ENCODE measurements around the gene EMX1. TPM values are rescaled to one million over a fixed set of nuclear protein-coding genes. Genes with fewer than 3 reads are reported as not detected.

The EMX1 gene
- total RNA-seq, 2 experiments from 2014 or later = 0.25 TPM; not detected in 1

DNA sequence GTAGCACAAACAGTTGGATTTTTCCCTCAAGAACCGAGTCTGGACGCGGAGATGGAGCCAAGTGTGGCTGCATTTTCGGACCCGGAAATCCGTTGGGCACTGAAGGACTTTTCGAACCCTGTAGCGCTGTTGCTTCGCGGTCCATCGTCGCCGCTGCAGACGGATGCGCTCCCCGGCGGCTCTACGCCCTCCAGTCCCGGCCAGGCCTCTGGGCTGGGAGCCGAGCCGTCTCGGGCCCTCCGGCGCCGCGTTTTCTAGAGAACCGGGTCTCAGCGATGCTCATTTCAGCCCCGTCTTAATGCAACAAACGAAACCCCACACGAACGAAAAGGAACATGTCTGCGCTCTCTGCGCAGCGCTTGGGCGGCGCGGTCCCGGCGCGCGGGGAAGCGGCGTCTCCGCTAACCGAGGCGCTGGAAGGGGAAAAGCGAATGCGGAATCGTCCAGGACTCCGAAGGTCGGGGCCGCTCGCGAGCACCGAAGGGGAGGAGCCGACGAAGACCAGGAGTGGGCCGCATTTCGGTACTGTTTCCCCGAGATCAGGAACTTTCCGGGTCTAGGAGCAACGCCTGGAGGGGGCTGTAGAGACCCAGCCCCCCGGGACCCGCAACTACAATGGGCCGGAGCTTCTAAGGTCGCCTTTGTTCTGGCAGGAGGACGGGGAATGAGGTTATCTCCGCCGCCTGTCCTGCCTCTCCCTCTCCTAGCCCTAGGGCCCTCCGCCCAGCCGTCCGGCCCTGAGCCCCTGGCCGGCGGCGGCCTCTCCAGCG, 3.2 kb downstream of the EMX1 start:
- CTCF ChIA-PET = no interaction called here
- POLR2A ChIA-PET = no interaction called here

DNA sequence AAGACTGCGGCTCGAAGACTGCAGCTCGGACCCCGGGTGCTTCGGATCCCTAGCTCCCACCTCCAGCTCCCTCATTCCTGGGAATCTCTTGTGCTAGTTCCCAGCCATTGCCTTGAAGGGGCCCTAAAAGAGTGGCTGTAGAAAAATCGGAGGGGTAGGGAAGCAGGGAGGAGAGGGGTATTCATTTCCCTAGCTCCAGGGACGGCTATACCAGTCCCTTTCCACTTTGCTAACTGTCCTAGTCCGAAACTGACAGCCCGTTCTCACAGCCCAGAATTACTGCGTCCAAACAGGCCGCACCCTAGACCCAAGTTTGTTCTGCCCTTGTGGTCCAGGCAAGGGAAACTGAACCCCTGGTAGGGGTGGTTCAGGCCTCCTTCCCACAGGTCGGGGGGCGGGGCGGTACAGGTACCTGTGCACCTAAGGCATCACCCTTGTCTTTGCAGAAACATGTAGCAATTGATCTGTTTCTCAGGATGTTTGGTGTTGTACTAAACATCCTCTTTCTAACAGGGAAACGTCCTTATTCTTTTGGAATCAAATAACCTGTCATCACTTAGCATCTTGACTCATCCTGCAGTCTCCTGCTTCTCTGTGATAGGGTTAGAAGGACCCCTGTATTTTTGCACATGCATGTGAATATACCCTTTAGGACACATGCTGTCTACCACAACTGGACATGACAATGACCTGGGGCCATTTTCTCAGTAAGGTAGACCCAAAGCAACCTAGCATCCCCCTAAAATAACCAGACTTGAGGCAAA, 4.0 kb downstream of the EMX1 start:
- POLR2A ChIA-PET = no interaction called here
- CTCF ChIA-PET = no interaction called here

DNA sequence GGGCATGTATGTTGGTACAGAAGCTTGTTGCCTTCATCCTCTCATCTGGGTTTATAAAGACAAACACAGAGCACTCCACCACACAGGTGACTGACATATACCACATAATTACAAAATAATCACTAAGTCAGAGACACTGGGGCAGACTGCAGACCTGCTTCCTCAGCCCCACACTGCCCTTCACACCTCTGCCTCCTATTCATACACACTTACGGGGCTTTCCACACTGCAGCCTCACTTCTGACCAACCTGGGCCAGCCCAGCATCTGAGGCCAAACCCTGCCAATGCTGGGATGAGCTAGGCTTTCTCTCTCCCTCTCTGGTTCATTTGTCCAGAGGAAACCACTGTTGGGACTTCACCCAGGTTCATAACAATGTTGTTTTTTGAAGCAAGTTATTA, 4.5 kb downstream of the EMX1 start:
- POLR2A ChIA-PET = no interaction called here
- CTCF ChIA-PET = interaction anchor here (1.1 kb wide), 1 partner anchor 29 kb away, joined by 4 read pairs; no protein-coding TSS in a partner anchor

DNA sequence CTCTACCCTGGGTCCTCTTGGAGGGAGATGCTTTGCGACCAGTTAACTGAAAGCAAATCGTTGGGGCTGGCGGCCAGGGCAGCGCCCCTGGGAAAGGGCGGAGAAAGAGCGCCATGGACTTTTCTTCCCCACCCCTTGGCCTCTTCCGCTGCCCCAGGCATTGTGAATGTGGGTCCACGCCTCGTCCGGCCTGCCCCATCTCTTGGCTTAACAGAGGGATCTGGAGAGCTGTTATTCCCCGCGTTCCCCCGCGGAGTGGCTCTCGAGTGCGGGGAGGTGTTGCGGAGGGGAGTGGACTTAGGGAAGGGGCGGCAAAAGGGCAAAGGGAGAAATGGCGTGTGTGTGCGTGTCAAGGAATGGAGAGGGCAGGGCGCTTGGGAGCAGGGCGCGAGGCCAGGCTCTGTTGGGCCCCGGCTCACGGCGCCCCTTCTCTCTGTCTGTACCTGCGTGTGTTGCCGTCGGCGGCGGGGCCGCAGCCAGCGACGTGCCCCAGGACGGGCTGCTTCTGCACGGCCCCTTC, 6.6 kb downstream of the EMX1 start:
- POLR2A ChIA-PET = no interaction called here
- CTCF ChIA-PET = no interaction called here

DNA sequence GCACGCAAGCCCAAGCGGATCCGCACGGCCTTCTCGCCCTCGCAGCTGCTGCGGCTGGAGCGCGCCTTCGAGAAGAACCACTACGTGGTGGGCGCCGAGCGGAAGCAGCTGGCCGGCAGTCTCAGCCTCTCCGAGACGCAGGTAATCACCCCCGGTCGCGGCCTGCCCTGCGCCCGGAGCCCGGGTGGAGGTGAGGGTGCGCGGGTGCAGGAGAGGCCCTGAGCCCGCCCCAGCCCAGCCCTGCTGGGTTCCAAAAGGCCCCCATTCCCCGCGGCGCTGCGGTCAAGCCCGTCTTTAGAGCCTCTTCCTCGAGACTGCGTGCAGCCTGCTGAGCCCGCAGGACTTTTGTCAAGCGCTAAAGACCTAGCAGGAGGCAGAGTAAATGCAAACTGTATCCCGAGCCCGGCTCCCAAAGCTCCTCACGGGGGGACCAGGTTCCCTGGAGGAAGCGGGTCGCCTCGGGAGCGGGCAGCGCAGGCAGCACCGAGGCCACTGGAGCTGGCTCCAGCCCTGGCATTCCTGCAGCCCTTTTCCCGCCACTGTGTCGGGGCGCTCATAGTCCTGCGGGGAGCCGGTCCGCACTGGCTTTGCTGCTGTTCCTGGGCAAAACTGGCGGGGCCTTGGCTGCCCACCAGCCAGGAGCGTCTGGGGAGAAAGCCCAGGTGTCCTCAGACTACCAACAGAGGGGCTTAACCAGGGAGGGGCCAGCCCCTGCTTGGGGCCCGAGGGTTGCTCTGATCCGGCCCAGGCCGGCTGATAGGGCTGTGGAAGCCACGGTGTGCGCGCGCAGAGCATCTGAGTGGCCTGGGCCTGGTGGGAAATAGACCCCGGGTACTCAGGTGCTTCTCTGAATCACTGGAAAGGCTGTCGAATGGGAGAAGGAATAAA, 7.3 kb downstream of the EMX1 start:
- CTCF ChIA-PET = interaction anchor here (1.7 kb wide), 1 partner anchor 30 kb away, joined by 4 read pairs; no protein-coding TSS in a partner anchor
- POLR2A ChIA-PET = interaction anchor here (0.5 kb wide), 1 partner anchor 152 kb away, joined by 5 read pairs; no protein-coding TSS in a partner anchor

DNA sequence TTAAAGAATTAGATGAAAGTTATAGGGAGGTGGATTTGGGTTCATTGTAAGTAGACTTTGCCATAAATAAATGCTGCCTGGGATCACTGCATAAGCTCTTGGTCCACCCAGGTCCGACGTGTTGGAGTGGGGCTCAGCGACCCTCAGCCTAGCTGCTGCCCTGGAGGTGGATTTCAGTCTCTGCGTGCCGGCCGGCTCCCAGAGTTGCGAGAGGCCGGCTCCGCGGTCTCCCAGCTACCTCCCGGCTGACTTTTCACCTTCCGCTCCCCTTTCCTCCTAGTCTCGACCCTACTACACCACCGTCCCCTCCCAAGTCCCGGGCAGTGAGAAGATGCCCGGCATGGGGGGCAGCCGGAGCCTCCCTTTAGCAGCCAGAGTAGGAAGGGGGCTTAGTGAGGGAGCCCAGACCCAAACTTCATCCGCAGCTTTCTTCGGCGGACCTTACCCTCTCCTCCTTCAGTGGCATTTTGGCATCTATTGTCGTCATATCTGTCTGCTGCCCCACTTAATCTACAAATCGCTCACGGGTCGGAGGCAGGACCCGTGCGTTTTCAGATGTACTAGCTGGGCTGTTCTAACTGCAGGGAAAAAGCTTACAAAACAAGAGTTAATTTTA, 8.1 kb downstream of the EMX1 start:
- CTCF ChIA-PET = interaction anchor here (1.7 kb wide), 1 partner anchor 30 kb away, joined by 4 read pairs; no protein-coding TSS in a partner anchor
- POLR2A ChIA-PET = interaction anchor here (0.5 kb wide), 1 partner anchor 153 kb away, joined by 5 read pairs; no protein-coding TSS in a partner anchor

DNA sequence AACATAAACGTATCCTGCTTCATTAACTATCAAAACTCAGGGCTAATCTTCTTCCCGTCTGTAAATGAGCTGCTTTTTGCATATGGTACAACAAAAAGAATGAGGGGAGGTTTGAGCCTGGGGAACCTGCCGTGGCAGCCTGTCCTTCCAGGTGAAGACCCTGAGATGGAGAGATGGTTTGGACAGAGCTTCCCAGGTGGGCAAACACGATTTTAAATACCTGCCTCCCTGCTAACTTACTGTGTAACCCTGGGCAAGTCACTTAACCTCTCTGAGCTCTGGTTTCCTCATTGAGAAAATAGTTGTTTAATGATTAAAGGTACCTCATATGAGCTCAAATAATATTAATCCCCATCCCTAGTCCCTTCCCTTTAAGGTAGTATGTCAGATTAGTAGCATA, 9.0 kb downstream of the EMX1 start:
- ChIA-PET POLR2A (no interaction called here), CTCF (interaction anchor here (0.6 to 1.7 kb wide), 5 partner anchors 8 to 59 kb away, joined by 3 to 5 read pairs (median 4); partner anchors contain the start of genes EMX1 and SPR)

DNA sequence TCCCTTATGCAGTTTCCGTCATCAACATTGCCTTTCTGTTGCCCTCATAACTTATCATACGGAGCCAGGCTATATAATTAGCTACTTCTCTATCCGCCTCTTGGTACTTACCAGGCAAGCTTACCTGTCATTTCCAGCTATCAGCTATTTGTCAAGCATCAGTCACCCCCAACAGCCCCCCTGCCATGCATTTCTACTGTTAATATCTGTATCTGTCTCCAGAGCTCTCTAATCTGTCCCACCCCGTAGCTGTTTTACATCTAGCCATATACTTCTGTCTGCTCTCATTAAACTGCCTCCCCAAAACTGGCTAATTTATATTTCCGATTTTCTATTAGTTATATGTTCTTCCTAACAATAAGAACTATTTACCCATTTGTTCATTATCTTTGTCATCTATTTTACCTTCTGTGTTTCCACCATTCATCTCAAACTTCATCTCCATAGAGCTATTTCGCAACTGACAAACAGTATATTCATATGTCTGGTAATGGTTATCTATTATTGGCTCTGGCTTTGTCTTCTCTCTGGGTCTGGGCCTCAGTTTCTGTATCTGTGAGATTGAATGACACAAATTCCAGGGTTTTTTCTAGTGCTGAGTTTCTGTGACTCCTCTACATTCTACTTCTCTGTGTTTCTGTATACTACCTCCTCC, 9.6 kb downstream of the EMX1 start:
- POLR2A ChIA-PET = no interaction called here
- CTCF ChIA-PET = interaction anchor here (0.9 to 1.6 kb wide), 3 partner anchors 9 to 39 kb away, joined by 3 to 5 read pairs (median 4); partner anchors contain the start of genes EMX1 and SPR

DNA sequence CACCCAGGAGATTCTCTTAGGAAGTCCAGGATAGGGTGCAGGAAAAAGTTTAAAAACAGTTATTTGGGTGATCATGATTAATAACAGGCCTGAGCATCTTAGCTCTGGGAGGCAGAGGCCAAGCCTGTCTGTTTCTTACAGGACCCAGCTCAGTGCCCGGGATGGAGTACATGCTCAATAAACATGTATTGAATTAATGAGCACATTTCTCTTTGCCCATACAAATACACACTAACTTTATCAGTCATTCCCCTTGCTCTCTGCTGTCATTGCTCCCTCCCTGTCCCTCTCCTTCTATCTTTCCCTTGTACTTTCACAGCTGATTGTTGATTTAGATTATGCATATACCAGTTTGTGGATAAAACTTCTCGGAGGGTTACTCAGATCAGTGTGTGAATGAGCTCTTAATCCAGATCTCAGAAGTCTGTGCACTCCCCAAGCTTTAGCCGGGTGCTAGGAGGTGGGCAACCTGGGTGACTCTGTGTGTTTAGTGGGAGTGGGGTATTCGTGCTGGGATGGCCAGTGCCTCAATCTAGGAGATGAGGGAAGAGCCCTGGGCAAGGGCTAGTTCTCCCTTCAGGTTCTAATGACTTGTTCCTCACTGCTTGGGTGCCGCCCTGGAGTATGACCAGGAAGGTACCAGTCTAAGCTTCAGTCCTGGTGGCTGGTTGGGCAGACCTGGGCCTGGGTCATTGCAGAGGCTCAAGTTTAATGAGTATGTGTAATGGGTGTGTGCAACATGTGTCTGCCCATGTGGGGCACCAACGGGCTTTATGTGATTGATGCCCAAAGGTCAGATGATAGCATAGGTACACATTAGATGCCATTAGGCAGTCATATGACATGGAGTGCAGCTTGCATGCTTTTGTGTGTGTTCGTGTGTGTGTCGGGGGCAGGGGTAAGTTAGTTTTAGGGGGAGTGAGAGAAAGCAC, 10.6 kb downstream of the EMX1 start:
- CTCF ChIA-PET = interaction anchor here (1.5 to 1.6 kb wide), 2 partner anchors 35 to 249 kb away, joined by 4 to 5 read pairs; no protein-coding TSS in a partner anchor
- POLR2A ChIA-PET = no interaction called here

DNA sequence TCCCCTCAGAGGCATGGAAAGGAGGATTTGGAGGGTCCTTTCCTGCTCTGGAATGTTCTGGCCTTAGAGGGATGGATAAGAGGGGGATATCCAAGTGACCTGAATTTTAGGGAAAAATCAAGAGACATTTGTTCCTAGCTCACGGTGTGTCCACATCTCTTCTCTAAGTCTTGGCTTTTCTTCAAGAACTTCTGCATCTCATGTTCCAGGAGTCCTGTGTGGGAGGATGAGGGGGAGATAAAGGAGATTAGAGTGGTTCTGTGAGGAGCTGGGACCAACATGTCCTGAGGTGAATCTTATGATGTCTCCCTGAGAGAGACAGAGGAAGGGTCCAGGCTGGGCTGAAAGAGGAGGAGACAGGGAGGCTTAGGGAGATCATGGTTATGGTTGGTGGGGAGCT, 11.7 kb downstream of the EMX1 start:
- POLR2A ChIA-PET = no interaction called here
- CTCF ChIA-PET = interaction anchor here (1.5 kb wide), 1 partner anchor 248 kb away, joined by 4 read pairs; no protein-coding TSS in a partner anchor

DNA sequence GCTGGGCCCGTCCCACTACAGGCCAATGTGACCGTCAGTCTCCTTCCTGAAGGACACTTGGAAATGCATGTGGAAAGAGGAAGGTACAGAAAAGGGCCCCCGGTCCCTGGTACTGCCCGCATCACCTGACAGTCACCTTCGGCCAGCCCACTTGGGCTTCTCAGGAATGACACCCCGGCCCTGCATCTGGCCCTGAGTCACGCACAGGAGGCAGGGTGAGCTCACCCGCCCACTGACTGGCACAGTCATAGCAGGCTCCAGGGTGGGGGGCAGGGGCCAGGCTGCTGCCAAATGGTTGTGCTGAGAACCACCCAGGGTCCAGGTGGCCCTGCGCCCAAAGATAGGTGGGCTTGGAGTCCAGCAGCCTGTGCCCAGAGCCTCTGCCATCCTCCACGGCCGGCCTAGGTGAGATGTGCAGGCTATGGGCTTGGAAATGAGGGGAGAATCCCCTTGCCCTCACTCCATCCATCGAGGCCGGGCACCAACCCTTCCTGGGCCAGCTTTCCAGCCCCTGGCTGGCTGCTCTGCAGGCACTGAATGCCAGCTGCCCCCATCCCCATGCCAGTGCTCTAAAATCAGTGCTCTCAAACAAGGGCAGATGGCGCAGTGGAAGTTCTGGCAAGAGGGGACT, 14.1 kb downstream of the EMX1 start:
- ChIA-PET POLR2A (no interaction called here), CTCF (no interaction called here)

DNA sequence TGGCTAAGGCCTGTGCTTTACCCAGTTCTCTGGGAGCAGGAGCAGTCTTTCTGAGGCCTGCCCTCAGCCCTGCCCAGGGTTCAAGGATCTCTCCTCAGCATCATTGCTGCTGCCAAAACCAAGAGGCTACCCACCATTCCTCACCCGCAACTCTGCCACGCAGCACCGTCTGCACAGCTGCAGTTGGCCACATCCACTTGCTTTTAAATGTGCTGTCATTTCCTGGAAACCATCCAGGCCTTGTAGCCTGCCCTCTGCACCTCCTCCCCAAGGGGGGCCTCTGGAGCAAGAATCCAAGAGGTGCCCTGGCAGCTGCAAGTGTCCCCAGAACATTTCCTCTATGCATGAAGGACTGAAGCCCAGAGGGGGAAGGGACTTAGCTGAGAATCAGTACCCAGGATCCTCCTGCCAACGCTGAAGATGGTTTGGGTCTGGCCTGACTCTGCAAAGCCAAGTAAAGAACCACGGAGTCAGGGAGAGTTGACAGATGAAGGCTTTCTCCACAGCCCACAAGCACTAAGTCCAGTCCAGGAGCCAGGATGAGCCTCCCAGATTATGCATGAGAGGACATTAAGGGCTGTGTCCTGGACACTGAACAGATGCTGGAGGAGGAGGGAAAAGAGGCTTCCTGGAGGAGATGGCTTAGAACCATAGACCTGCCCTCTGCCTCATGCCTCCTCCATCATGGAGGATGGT, 14.9 kb downstream of the EMX1 start:
- CTCF ChIA-PET = interaction anchor here (1.2 kb wide), 1 partner anchor 245 kb away, joined by 3 read pairs; no protein-coding TSS in a partner anchor
- POLR2A ChIA-PET = no interaction called here

DNA sequence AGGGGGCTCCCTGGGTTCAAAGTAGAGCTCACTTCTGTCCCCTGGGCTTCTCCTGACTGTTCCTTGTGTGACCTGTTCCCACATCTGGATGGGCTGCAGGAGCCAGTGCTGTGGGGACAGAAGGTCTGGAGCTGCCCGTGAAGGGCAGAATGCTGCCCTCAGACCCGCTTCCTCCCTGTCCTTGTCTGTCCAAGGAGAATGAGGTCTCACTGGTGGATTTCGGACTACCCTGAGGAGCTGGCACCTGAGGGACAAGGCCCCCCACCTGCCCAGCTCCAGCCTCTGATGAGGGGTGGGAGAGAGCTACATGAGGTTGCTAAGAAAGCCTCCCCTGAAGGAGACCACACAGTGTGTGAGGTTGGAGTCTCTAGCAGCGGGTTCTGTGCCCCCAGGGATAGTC, 15.5 kb downstream of the EMX1 start:
- CTCF ChIA-PET = interaction anchor here (0.6 to 1.2 kb wide), 2 partner anchors 244 to 723 kb away, joined by 3 to 4 read pairs; no protein-coding TSS in a partner anchor
- POLR2A ChIA-PET = interaction anchor here (0.6 kb wide), 1 partner anchor 23 kb away, joined by 3 read pairs; no protein-coding TSS in a partner anchor

DNA sequence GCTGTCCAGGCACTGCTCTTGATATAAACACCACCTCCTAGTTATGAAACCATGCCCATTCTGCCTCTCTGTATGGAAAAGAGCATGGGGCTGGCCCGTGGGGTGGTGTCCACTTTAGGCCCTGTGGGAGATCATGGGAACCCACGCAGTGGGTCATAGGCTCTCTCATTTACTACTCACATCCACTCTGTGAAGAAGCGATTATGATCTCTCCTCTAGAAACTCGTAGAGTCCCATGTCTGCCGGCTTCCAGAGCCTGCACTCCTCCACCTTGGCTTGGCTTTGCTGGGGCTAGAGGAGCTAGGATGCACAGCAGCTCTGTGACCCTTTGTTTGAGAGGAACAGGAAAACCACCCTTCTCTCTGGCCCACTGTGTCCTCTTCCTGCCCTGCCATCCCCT, 15.9 kb downstream of the EMX1 start:
- ChIA-PET POLR2A (interaction anchor here (0.6 kb wide), 1 partner anchor 23 kb away, joined by 3 read pairs; no protein-coding TSS in a partner anchor), CTCF (interaction anchor here (0.6 to 1.2 kb wide), 2 partner anchors 244 to 724 kb away, joined by 3 to 4 read pairs; no protein-coding TSS in a partner anchor)

DNA sequence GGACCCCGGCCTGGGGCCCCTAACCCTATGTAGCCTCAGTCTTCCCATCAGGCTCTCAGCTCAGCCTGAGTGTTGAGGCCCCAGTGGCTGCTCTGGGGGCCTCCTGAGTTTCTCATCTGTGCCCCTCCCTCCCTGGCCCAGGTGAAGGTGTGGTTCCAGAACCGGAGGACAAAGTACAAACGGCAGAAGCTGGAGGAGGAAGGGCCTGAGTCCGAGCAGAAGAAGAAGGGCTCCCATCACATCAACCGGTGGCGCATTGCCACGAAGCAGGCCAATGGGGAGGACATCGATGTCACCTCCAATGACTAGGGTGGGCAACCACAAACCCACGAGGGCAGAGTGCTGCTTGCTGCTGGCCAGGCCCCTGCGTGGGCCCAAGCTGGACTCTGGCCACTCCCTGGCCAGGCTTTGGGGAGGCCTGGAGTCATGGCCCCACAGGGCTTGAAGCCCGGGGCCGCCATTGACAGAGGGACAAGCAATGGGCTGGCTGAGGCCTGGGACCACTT, 16.4 kb downstream of the EMX1 start:
- ChIA-PET POLR2A (no interaction called here), CTCF (no interaction called here)
